NCI-H82 treated with DMSO at 0.1 percent for 48 hours (cell line): ENCODE measurements around the gene BPIFB2.

ENCODE experiments used
- DNase-seq: peaks from one replicate; lab custom pipeline; 2025; ENCODE audit not compliant: unreplicated experiment; lab: John Stamatoyannopoulos, UW

BPIFB2 gene

GRCh38 chr20:33020278-33021161 lies 13.0 kb downstream of the BPIFB2 start:
- DNase-seq: no peak

- DNase-seq: no peak
Observed at GRCh38 chr20:33021879-33022278, 14.4 kb downstream of the BPIFB2 start.

- DNase-seq: no peak
Observed at GRCh38 chr20:33022289-33022688, 14.8 kb downstream of the BPIFB2 start.

- DNase-seq: no peak
Observed at GRCh38 chr20:33022694-33023438, 15.4 kb downstream of the BPIFB2 start.

- no peak for DNase-seq
Observed at GRCh38 chr20:33023439-33024242, 16.1 kb downstream of the BPIFB2 start.

- no peak for DNase-seq
Observed at GRCh38 chr20:33024243-33024560, 16.7 kb downstream of the BPIFB2 start.

- no peak for DNase-seq
Observed at GRCh38 chr20:33024609-33025317, 17.3 kb downstream of the BPIFB2 start.

- no peak for DNase-seq
Observed at GRCh38 chr20:33025318-33025876, 17.9 kb downstream of the BPIFB2 start.

- no peak for DNase-seq
Observed at GRCh38 chr20:33026072-33026778, 18.7 kb downstream of the BPIFB2 start.

GRCh38 chr20:33026779-33027759 lies 19.6 kb downstream of the BPIFB2 start:
- DNase-seq: no peak

- no peak for DNase-seq
Observed at GRCh38 chr20:33027769-33028751, 20.6 kb downstream of the BPIFB2 start.

- no peak for DNase-seq
Observed at GRCh38 chr20:33028875-33029274, 21.4 kb downstream of the BPIFB2 start.

GRCh38 chr20:33030076-33030475 lies 22.6 kb downstream of the BPIFB2 start:
- no peak for DNase-seq

GRCh38 chr20:33030569-33030968 lies 23.1 kb downstream of the BPIFB2 start:
- no peak for DNase-seq

- no peak for DNase-seq
Observed at GRCh38 chr20:33031531-33031930, 24.0 kb downstream of the BPIFB2 start, which contains the start of gene BPIFB6. BPIFB6 (plus strand) TSS chr20:33031648; CDS start chr20:33031648, 0 bp downstream.

- no peak for DNase-seq
Observed at GRCh38 chr20:33032555-33032954, 25.1 kb downstream of the BPIFB2 start.

- no peak for DNase-seq
Observed at GRCh38 chr20:33033381-33033780, 25.9 kb downstream of the BPIFB2 start.
